SK-N-SH treated with all-trans-retinoic acid at 6 μM for 48 hours (cell line): ENCODE data around the gene SMG9.

Experiments used
- ARNTL ChIP-seq: fragments of 450-650 bp; formaldehyde crosslinking; IDR thresholded peaks from 2 replicates; pipeline ENCODE4 v1.5.0; 2020; ENCODE audit warnings: low read depth, mild to moderate bottlenecking, moderate library complexity, borderline replicate concordance
- ISL1 ChIP-seq: fragments of 250-450 bp; sonication (Bioruptor Pico); IDR thresholded peaks from 2 replicates; pipeline ENCODE4 v2.1.2; 2022; ENCODE audit warnings: mild to moderate bottlenecking, moderate library complexity
- OSR1 ChIP-seq: fragments of 250-450 bp; sonication (Bioruptor Pico); IDR thresholded peaks from 2 replicates; pipeline ENCODE4 v1.8.0; 2022; ENCODE audit warnings: moderate library complexity, mild to moderate bottlenecking, inconsistent platforms
- RARB ChIP-seq: fragments of 250-450 bp; sonication (Bioruptor Pico); IDR thresholded peaks from 2 replicates; pipeline ENCODE4 v1.8.0; 2021; ENCODE audit warnings: mild to moderate bottlenecking, moderate library complexity
- SNAI2 ChIP-seq: fragments of 250-450 bp; sonication (Bioruptor Pico); IDR thresholded peaks from 2 replicates; pipeline ENCODE4 v1.5.0; 2020; ENCODE audit warnings: mild to moderate bottlenecking, moderate library complexity

- TF ChIP-seq ARNTL (CRISPR knock-in tag), result no peak
- no peak for TF ChIP-seq ISL1
- no peak for TF ChIP-seq SNAI2 (CRISPR knock-in tag)
- no peak for TF ChIP-seq RARB
- TF ChIP-seq OSR1, result no peak
Observed at GRCh38 chr19:43783636-43784035, 28.9 kb upstream of the SMG9 start.
